Duodenal mucosa (tissue), 2 donors: ENCODE data around the gene SLC6A18.

Experiments
- H3K27ac ChIP-seq: one replicate; pipeline ENCODE4 v1.7.0; 2013; ENCODE audit warnings: low read depth, low read length
- H3K27me3 ChIP-seq, 2 donors: one replicate each; pipeline ENCODE4 v1.7.0; 2013; ENCODE audit warnings: low read length in 2 of 2, control low read depth in 1 of 2; ENCODE audit not compliant: insufficient read depth in 2 of 2, control insufficient read depth in 1 of 2
- H3K36me3 ChIP-seq, 2 donors: one replicate each; pipeline ENCODE4 v1.7.0; 2013; ENCODE audit warnings: low read length in 2 of 2, control low read depth in 1 of 2; ENCODE audit not compliant: insufficient read depth in 2 of 2, control insufficient read depth in 1 of 2
- H3K4me1 ChIP-seq, 2 donors: one replicate each; pipeline ENCODE4 v1.7.0; 2013; ENCODE audit warnings: low read length in 2 of 2, control low read depth in 1 of 2; ENCODE audit not compliant: insufficient read depth in 2 of 2, control insufficient read depth in 1 of 2
- H3K4me3 ChIP-seq, 2 donors: one replicate each; pipeline ENCODE4 v1.7.0; 2013; ENCODE audit warnings: low read length in 2 of 2, low read depth in 1 of 2
- H3K9ac ChIP-seq, 2 donors: one replicate each; pipeline ENCODE4 v1.7.0; 2013; ENCODE audit warnings: low read length in 2 of 2, low read depth in 1 of 2
- H3K9me3 ChIP-seq, 2 donors: one replicate each; pipeline ENCODE4 v1.7.0; 2013; ENCODE audit warnings: low read length in 2 of 2, control low read depth in 1 of 2; ENCODE audit not compliant: control insufficient read depth in 1 of 2

The SLC6A18 gene

GRCh38 chr5:1181451-1182359, 43.5 kb upstream of the SLC6A18 start:
- H3K27ac ChIP-seq: peak overlapping the region; percentile 83
- H3K4me1 ChIP-seq: peaks cover 42 to 66% of the 10 kb centered on the region in 2 donors

GRCh38 chr5:1182360-1182632, 42.9 kb upstream of the SLC6A18 start:
- Histone ChIP-seq H3K4me1 (peaks cover 44 to 71% of the 10 kb centered on the region in 2 donors), H3K9ac (peak overlapping the region; percentile 37 to 51), H3K27ac (peak overlapping the region; percentile 83), H3K4me3 (peak overlapping the region; percentile 52 to 53), H3K27me3 (no peaks in the 10 kb centered on the region), H3K36me3 (no peaks in the 10 kb centered on the region), H3K9me3 (no peaks in the 10 kb centered on the region)

More at GRCh38 chr5:1181451-1182359, 43.5 kb upstream of the SLC6A18 start:
- no peaks in the 10 kb centered on the region for H3K27me3 ChIP-seq
- peak overlapping the region; percentile 20 to 37 for H3K9ac ChIP-seq
- H3K4me3 ChIP-seq: peak overlapping the region; percentile 52 to 53
- no peaks in the 10 kb centered on the region for H3K36me3 ChIP-seq
- H3K9me3 ChIP-seq: no peaks in the 10 kb centered on the region

GRCh38 chr5:1182633-1183423, 42.4 kb upstream of the SLC6A18 start:
- Histone ChIP-seq H3K4me1 (peaks cover 48 to 76% of the 10 kb centered on the region in 2 donors), H3K9me3 (no peaks in the 10 kb centered on the region), H3K27me3 (no peaks in the 10 kb centered on the region), H3K27ac (peak overlapping the region; percentile 83), H3K4me3 (peak overlapping the region; percentile 52 to 53), H3K36me3 (no peaks in the 10 kb centered on the region), H3K9ac (peak overlapping the region; percentile 37 to 51)

- Histone ChIP-seq H3K27ac (peak overlapping the region; percentile 83), H3K36me3 (no peaks in the 10 kb centered on the region), H3K9ac (peak overlapping the region; percentile 37 to 43), H3K4me3 (peak overlapping the region in 1 of 2 donors; percentile 32), H3K9me3 (no peaks in the 10 kb centered on the region), H3K27me3 (no peaks in the 10 kb centered on the region), H3K4me1 (peaks cover 50 to 73% of the 10 kb centered on the region in 2 donors)
Measured at GRCh38 chr5:1183424-1184162, 41.6 kb upstream of the SLC6A18 start.

GRCh38 chr5:1184163-1184470, 41.1 kb upstream of the SLC6A18 start:
- Histone ChIP-seq H3K36me3 (no peaks in the 10 kb centered on the region), H3K9me3 (no peaks in the 10 kb centered on the region), H3K27me3 (no peaks in the 10 kb centered on the region), H3K4me3 (no peak overlapping the region), H3K27ac (no peak overlapping the region), H3K9ac (no peak overlapping the region), H3K4me1 (peaks cover 50 to 67% of the 10 kb centered on the region in 2 donors)

GRCh38 chr5:1184481-1184880, 40.7 kb upstream of the SLC6A18 start:
- Histone ChIP-seq H3K4me3 (no peak overlapping the region), H3K9ac (no peak overlapping the region), H3K27ac (no peak overlapping the region), H3K36me3 (no peaks in the 10 kb centered on the region), H3K4me1 (peaks cover 50 to 66% of the 10 kb centered on the region in 2 donors), H3K27me3 (no peaks in the 10 kb centered on the region), H3K9me3 (no peaks in the 10 kb centered on the region)

GRCh38 chr5:1185038-1185627, 40.0 kb upstream of the SLC6A18 start:
- no peak overlapping the region for H3K27ac ChIP-seq
- H3K27me3 ChIP-seq: peaks cover 0 to under 1% of the 10 kb centered on the region in 2 donors
- H3K9me3 ChIP-seq: no peaks in the 10 kb centered on the region
- peaks cover 50 to 66% of the 10 kb centered on the region in 2 donors for H3K4me1 ChIP-seq
- H3K36me3 ChIP-seq: no peaks in the 10 kb centered on the region
- H3K9ac ChIP-seq: no peak overlapping the region
- no peak overlapping the region for H3K4me3 ChIP-seq

- Histone ChIP-seq H3K9ac (peak overlapping the region in 1 of 2 donors; percentile 19), H3K4me3 (peak overlapping the region in 1 of 2 donors; percentile 16), H3K4me1 (peaks cover 50 to 63% of the 10 kb centered on the region in 2 donors), H3K27ac (no peak overlapping the region), H3K9me3 (no peaks in the 10 kb centered on the region), H3K36me3 (no peaks in the 10 kb centered on the region), H3K27me3 (peaks cover 0 to 3% of the 10 kb centered on the region in 2 donors)
Measured at GRCh38 chr5:1185629-1186350, 39.4 kb upstream of the SLC6A18 start.
